GM23338 (cell line): ENCODE measurements around the gene U2AF1L4. TPM values are rescaled to one million over a fixed set of nuclear protein-coding genes. Genes with fewer than 3 reads are reported as not detected.

Experiments used
- ATAC-seq: fragments of 200-7000 bp; cut with Tn5 transposase; 3 replicates; pipeline ENCODE4 v1.9.1; 2020
- DNase-seq: peaks from one replicate; pipeline ENCODE4 v3.0.0-alpha.2; 2015; ENCODE audit warnings: low spot score
- H2AFZ ChIP-seq: fragments of 200-600 bp; sonication (generic); 2 replicates; pipeline ENCODE4 v1.8.0; 2016; ENCODE audit warnings: antibody characterized with exemption, mild to moderate bottlenecking, moderate library complexity
- H3F3A ChIP-seq: fragments of 200-600 bp; sonication (generic); replicated peaks from 2 replicates; pipeline ENCODE4 v1.8.0; 2017; ENCODE audit warnings: antibody characterized with exemption, mixed run types, low read depth
- H3K27ac ChIP-seq: fragments of 200-600 bp; sonication (generic); 2 replicates; pipeline ENCODE4 v1.6.1; 2016; ENCODE audit warnings: low read depth
- H3K27me3 ChIP-seq: fragments of 200-600 bp; sonication (generic); 2 replicates; pipeline ENCODE4 v1.8.0; 2016; ENCODE audit warnings: mild to moderate bottlenecking, mixed run types, moderate library complexity; ENCODE audit not compliant: insufficient read depth
- H3K36me3 ChIP-seq: fragments of 200-600 bp; sonication (generic); 2 replicates; pipeline ENCODE4 v1.8.0; 2016; ENCODE audit warnings: mild to moderate bottlenecking; ENCODE audit not compliant: insufficient read depth
- H3K4me1 ChIP-seq: fragments of 200-600 bp; sonication (generic); 2 replicates; pipeline ENCODE4 v1.8.0; 2016; ENCODE audit warnings: mild to moderate bottlenecking, moderate library complexity; ENCODE audit not compliant: insufficient read depth
- H3K4me2 ChIP-seq: fragments of 200-600 bp; sonication (generic); 2 replicates; pipeline ENCODE4 v1.7.1; 2017; ENCODE audit warnings: mixed run types
- H3K4me3 ChIP-seq: fragments of 200-600 bp; sonication (generic); 2 replicates; pipeline ENCODE4 v1.6.1; 2016; ENCODE audit warnings: mixed run types
- H3K79me2 ChIP-seq: fragments of 200-600 bp; sonication (generic); replicated peaks from 2 replicates; pipeline ENCODE4 v1.8.0; 2017; ENCODE audit warnings: mild to moderate bottlenecking; ENCODE audit not compliant: insufficient read depth
- H3K9me2 ChIP-seq: fragments of 200-600 bp; sonication (generic); 2 replicates; pipeline ENCODE4 v1.8.0; 2017; ENCODE audit not compliant: insufficient read depth
- H4K20me1 ChIP-seq: fragments of 200-600 bp; sonication (generic); replicated peaks from 2 replicates; pipeline ENCODE4 v1.8.0; 2017; ENCODE audit warnings: mild to moderate bottlenecking; ENCODE audit not compliant: insufficient read depth
- H3K27ac Mint-ChIP-seq: 2 replicates; pipeline ENCODE4 v1.8.0; 2020; ENCODE audit warnings: inconsistent platforms, mild to moderate bottlenecking, moderate library complexity, mixed read lengths
- H3K27me3 Mint-ChIP-seq: 3 replicates; pipeline ENCODE4 v1.8.0; 2022; ENCODE audit warnings: low read depth, mild to moderate bottlenecking, moderate library complexity, mixed read lengths, inconsistent platforms; ENCODE audit not compliant: insufficient read depth, poor library complexity
- H3K36me3 Mint-ChIP-seq: 3 replicates; pipeline ENCODE4 v1.8.0; 2021; ENCODE audit warnings: low read depth, mild to moderate bottlenecking, inconsistent platforms, moderate library complexity, mixed read lengths
- H3K4me1 Mint-ChIP-seq: 3 replicates; pipeline ENCODE4 v1.8.0; 2020; ENCODE audit warnings: mild to moderate bottlenecking, inconsistent platforms, mixed read lengths
- H3K4me3 Mint-ChIP-seq: 3 replicates; pipeline ENCODE4 v1.8.0; 2021; ENCODE audit warnings: moderate library complexity, mild to moderate bottlenecking, inconsistent platforms, mixed read lengths
- H3K9me3 Mint-ChIP-seq: 3 replicates; pipeline ENCODE4 v1.8.0; 2020; ENCODE audit warnings: moderate library complexity, mild to moderate bottlenecking, inconsistent platforms, mixed read lengths
- CREB1 ChIP-seq: fragments of 250-450 bp; sonication (Bioruptor Pico); IDR thresholded peaks from 2 replicates; pipeline ENCODE4 v1.5.0; 2020; ENCODE audit warnings: low read depth, mild to moderate bottlenecking, moderate library complexity
- CTCF ChIP-seq, 2 experiments: fragments of 200-600 bp in 1 of 2; sonication (generic) in 1 of 2; conservative IDR thresholded peaks; 2 replicates each; pipeline versions ENCODE4 v1.5.1 to v1.6.1; 2016 to 2017; ENCODE audit warnings: antibody characterized with exemption in 2 of 2, low read depth in 2 of 2, mild to moderate bottlenecking in 2 of 2, moderate library complexity in 1 of 2
- ETS1 ChIP-seq: IDR thresholded peaks from 2 replicates; pipeline ENCODE4 v1.6.1; 2016; ENCODE audit warnings: antibody characterized with exemption
- POLR2AphosphoS5 ChIP-seq: IDR thresholded peaks from 2 replicates; pipeline ENCODE4 v1.6.1; 2016; ENCODE audit warnings: antibody characterized with exemption, low read depth
- REST ChIP-seq: IDR thresholded peaks from one replicate; pipeline ENCODE4 v1.6.1; 2018; ENCODE audit warnings: antibody characterized with exemption; ENCODE audit not compliant: unreplicated experiment
- polyA plus RNA-seq: library from polyadenylated mRNA; unstranded; fragments of >200 nt; fragmentation: Nextera tagmentation; extraction: Ambion mirVana; gene quantifications from 2 replicates; pipeline ENCODE4 v1.2.1, GENCODE V29; 2016
- total RNA-seq: library from RNA; depleted of rRNA; stranded (reverse); fragments of >200 nt; shearing (Covaris generic); gene quantifications from 2 replicates; pipeline ENCODE4 v1.2.3, GENCODE V29; 2014

The U2AF1L4 gene
- total and polyA plus RNA-seq, 2 experiments from 2014 or later = 13.1 to 23.7 TPM

- H3K4me2 ChIP-seq = peak overlapping the region; percentile 99
- H3K4me3 Mint-ChIP-seq = peak overlapping the region; percentile 88
- ATAC-seq = peak; percentile 74
- DNase-seq = peak; percentile 99
- peak overlapping the region; percentile 85 for H3K4me3 ChIP-seq
- H3K36me3 ChIP-seq = no peaks in the 10 kb centered on the region
- H3K36me3 Mint-ChIP-seq = peaks cover 18% of the 10 kb centered on the region
- H3K4me1 ChIP-seq = peaks cover 36% of the 10 kb centered on the region
- peaks cover 10% of the 10 kb centered on the region; the same call in 1 of the 2 replicates for H3F3A ChIP-seq
- peaks cover 21% of the 10 kb centered on the region for H3K79me2 ChIP-seq
- peak overlapping the region; percentile 94 for H3K27ac ChIP-seq
- H4K20me1 ChIP-seq = peaks cover 11% of the 10 kb centered on the region
- no peaks in the 10 kb centered on the region for H3K9me2 ChIP-seq
- H3K9me3 Mint-ChIP-seq = no peaks in the 10 kb centered on the region; the same call in 2 of the 3 replicates
- H3K27me3 Mint-ChIP-seq = peaks cover 29% of the 10 kb centered on the region
- peaks cover 43% of the 10 kb centered on the region for H3K4me1 Mint-ChIP-seq
- H2AFZ ChIP-seq = peak overlapping the region; percentile 88
- H3K27ac Mint-ChIP-seq = peak overlapping the region; percentile 97
- H3K27me3 ChIP-seq = no peaks in the 10 kb centered on the region
- TF ChIP-seq ETS1 (peak; percentile 99), CTCF (conservative IDR thresholded peaks at IDR 0.05; ENCODE audit: low read depth in 2 of 2) (peak; percentile 72 to 82; a peak in 3 of 4 replicates), CREB1 (CRISPR knock-in tag) (peak; percentile 70), POLR2AphosphoS5 (peak; percentile 63), REST (no peak)
Observed at GRCh38 chr19:35716801-35717664, 28.2 kb downstream of the U2AF1L4 start.
